ENCODE measurements around the gene WDR7. TPM values are rescaled to one million over a fixed set of nuclear protein-coding genes. Genes with fewer than 3 reads are reported as not detected.

WDR7 gene
- total and polyA plus RNA-seq, 2 experiments from 2014 or later: 7.0 to 14.8 TPM

GRCh38 chr18:56659111-56659510 lies 8.0 kb downstream of the WDR7 start (continued):
- TF ChIP-seq ZNF462 (CRISPR knock-in tag; IDR thresholded peaks at IDR 0.05) (no peak), POLR2AphosphoS5 (IDR thresholded peaks at IDR 0.05; ENCODE audit: low read depth) (no peak), JUNB (IDR thresholded peaks at IDR 0.05; ENCODE audit: unreplicated experiment) (no peak), NANOG (IDR thresholded peaks at IDR 0.05; ENCODE audit: borderline replicate concordance) (no peak), EZH2phosphoT487 (IDR thresholded peaks at IDR 0.05; ENCODE audit: unreplicated experiment) (no peak)
- TF ChIP-seq, protein P1, sequence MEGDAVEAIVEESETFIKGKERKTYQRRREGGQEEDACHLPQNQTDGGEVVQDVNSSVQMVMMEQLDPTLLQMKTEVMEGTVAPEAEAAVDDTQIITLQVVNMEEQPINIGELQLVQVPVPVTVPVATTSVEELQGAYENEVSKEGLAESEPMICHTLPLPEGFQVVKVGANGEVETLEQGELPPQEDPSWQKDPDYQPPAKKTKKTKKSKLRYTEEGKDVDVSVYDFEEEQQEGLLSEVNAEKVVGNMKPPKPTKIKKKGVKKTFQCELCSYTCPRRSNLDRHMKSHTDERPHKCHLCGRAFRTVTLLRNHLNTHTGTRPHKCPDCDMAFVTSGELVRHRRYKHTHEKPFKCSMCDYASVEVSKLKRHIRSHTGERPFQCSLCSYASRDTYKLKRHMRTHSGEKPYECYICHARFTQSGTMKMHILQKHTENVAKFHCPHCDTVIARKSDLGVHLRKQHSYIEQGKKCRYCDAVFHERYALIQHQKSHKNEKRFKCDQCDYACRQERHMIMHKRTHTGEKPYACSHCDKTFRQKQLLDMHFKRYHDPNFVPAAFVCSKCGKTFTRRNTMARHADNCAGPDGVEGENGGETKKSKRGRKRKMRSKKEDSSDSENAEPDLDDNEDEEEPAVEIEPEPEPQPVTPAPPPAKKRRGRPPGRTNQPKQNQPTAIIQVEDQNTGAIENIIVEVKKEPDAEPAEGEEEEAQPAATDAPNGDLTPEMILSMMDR (conservative IDR thresholded peaks at IDR 0.05; ENCODE audit: low read depth in 2 of 2): no peak

- H3K27me3 Mint-ChIP-seq (ENCODE audit: insufficient read depth, low read depth, poor library complexity): peaks cover 2% of the 10 kb centered on the region
- no peaks in the 10 kb centered on the region for H3K36me3 Mint-ChIP-seq (ENCODE audit: low read depth)
- Histone ChIP-seq H3K27ac (ENCODE audit: low read depth) (no peak overlapping the region), H3K4me1 (ENCODE audit: insufficient read depth) (no peaks in the 10 kb centered on the region), H3K36me3 (ENCODE audit: insufficient read depth) (no peaks in the 10 kb centered on the region), H3K4me3 (no peak overlapping the region), H3K27me3 (ENCODE audit: insufficient read depth) (no peaks in the 10 kb centered on the region), H4K20me1 (replicated peaks; ENCODE audit: insufficient read depth) (no peaks in the 10 kb centered on the region), H3K79me2 (replicated peaks; ENCODE audit: insufficient read depth) (peaks cover 69% of the 10 kb centered on the region), H3F3A (replicated peaks; ENCODE audit: low read depth) (no peaks in the 10 kb centered on the region), H3K9me2 (ENCODE audit: insufficient read depth) (no peaks in the 10 kb centered on the region), H2AFZ (no peak overlapping the region), H3K4me2 (no peak overlapping the region)
- no peak for DNase-seq (ENCODE audit: low spot score)
- no peak overlapping the region for H3K27ac Mint-ChIP-seq
- ATAC-seq: no peak
- no peaks in the 10 kb centered on the region for H3K9me3 Mint-ChIP-seq
- no peak overlapping the region for H3K4me3 Mint-ChIP-seq
- peaks cover 7% of the 10 kb centered on the region for H3K4me1 Mint-ChIP-seq
- TF ChIP-seq EZH2 (IDR thresholded peaks at IDR 0.05; ENCODE audit: low read depth, unreplicated experiment) (no peak), REST (IDR thresholded peaks at IDR 0.05; ENCODE audit: unreplicated experiment) (no peak), NANOG (IDR thresholded peaks at IDR 0.05; ENCODE audit: borderline replicate concordance) (no peak)
These were observed 9.5 kb downstream of the WDR7 start for GRCh38 chr18:56660655-56661054.
